Left cardiac atrium (tissue), 4 donors: ENCODE data around the gene B3GAT1. TPM values are rescaled to one million over a fixed set of nuclear protein-coding genes. Genes with fewer than 3 reads are reported as not detected.

ENCODE experiments used
- ATAC-seq, 2 donors: fragments of 200-7000 bp; cut with Tn5 transposase; one replicate each; pipeline ENCODE4 v1.9.1; 2020; ENCODE audit warnings: mild to moderate bottlenecking in 2 of 2, moderate library complexity in 2 of 2
- DNase-seq: peaks from one replicate; pipeline ENCODE4 v3.0.0-alpha.2; 2020
- intact Hi-C, 2 donors: fragments of 100-400 bp; cut with DNase I; formaldehyde crosslinking; loops; one replicate each; pipeline versions ENCODE4 v1.14.1 to v1.15.1; 2022 to 2023
- total RNA-seq, 2 donors: library from RNA; stranded (reverse); fragmentation: NEBNext Ultra II Directional; extraction: Animal tissue kit (Norgen Biotek cat#: 25700); gene quantifications; one replicate each; pipeline ENCODE4 v1.2.1, GENCODE V29; 2021
- donor health status: DM: no; HTN: yes; CAD: no.
- donor health status: DM: no; HTN: yes; CAD: no; lungs with severe emphysema.
- donor health status: DM: yes; HTN: yes; CAD: no.
- donor health status: Dilated cardiomyopathy.

Gene B3GAT1
- total RNA-seq, 2 donors from 2014 or later, result 0.08 to 0.35 TPM

DNA sequence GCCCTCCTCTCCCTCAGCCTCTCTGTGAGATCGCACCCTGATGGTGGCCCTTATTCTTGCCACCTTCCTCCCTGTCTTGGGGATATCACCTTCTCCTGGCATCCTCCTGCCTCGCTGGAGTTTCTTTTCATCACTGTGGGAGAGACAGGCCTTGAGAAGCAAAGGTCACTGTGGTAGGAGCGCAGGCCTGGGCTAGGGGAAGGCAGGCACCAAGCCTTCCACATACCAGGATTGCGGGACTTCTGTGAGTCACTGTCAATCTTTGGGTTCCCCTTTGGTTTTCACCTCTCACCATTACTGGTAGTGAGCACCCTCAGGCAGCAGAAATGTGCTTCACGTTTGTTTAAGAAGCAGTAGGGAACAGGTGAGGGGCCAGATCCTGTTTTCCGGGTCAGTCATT lies 31.2 kb upstream of the B3GAT1 start:
- DNase-seq (no peak), ATAC-seq (no peak)
- intact Hi-C loops, result no loop called here

DNA sequence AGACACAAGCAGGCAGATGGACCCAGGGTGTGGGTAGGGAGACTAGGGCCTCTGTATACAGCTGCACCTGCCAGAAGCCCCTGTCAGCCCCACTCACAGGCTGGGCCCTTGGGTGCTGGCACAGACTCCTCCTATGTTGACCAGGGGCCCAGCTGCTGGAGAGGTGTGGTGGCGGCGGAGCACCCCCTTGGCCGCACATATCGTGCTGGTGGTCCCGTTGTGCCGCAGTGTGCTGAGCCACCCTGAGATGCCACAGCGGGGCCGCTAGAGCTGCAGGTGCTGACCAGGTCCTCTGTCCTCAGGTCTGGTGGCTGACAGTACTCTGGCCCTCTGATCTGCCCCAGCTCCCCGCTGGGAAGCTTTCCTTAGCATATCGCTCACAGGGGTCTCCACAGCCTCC lies 30.2 kb upstream of the B3GAT1 start:
- intact Hi-C loops, result no loop called here
- no peak for DNase-seq
- ATAC-seq, result no peak

DNA sequence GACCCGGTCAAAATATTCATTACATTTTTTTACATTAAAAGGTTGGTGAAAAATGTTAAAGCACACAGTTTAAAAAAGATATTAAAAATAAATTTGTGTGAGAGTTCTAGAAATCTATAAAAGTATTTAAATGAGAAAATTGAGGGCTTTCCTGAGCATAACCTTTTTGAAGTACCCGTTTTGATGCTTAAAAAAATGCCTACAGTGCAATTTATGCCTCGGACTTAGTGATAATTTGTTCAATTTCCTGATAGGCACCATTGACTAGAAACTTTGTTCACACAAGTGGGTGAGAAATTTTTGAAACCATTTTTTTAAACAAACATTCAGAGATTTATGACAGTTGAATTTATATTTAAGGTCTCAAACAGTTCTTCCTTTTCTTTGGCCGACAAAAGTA lies 29.7 kb upstream of the B3GAT1 start:
- intact Hi-C loops, result no loop called here
- no peak for DNase-seq
- ATAC-seq, result no peak

DNA sequence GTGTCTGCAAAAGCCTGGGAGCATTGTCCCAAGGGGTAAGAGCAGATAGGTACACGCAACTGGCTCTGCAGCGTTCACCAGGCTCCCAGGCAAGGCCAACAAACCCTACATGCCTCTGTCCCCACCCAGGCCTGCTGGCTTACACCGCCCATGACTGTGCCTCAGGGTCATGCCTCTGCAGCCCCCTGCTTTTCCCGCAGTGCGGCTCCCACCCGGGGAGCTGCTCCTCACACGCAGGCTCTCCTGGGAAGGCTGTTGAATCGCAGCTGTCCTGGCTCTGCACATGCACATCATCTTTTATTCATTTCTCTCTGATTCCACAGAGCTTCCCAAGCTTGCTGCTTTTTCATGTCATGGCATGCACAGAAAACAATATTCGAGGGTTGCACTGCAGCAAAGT lies 29.2 kb upstream of the B3GAT1 start:
- DNase-seq, result no peak
- intact Hi-C loops, result no loop called here
- ATAC-seq, result no peak

DNA sequence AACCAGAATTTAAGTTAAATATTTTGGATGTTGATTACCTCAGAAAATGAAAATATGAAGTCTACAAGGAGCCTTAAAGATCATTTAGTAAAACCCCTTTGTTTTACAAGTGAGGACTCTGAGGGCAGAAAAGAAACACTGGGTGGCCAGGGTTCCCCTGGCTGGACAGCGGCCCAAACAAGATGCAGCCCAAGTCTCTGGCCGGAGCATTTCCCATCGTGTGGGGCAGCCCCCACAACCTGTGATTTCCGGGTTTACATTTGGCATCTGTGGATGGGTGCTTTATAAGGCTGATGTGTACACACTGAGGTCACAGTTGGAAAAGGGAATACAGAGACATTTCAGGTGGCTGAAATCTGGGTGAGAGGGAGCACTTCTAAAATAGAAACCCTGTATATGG lies 28.8 kb upstream of the B3GAT1 start:
- ATAC-seq (no peak), DNase-seq (no peak)
- intact Hi-C loops, result no loop called here

DNA sequence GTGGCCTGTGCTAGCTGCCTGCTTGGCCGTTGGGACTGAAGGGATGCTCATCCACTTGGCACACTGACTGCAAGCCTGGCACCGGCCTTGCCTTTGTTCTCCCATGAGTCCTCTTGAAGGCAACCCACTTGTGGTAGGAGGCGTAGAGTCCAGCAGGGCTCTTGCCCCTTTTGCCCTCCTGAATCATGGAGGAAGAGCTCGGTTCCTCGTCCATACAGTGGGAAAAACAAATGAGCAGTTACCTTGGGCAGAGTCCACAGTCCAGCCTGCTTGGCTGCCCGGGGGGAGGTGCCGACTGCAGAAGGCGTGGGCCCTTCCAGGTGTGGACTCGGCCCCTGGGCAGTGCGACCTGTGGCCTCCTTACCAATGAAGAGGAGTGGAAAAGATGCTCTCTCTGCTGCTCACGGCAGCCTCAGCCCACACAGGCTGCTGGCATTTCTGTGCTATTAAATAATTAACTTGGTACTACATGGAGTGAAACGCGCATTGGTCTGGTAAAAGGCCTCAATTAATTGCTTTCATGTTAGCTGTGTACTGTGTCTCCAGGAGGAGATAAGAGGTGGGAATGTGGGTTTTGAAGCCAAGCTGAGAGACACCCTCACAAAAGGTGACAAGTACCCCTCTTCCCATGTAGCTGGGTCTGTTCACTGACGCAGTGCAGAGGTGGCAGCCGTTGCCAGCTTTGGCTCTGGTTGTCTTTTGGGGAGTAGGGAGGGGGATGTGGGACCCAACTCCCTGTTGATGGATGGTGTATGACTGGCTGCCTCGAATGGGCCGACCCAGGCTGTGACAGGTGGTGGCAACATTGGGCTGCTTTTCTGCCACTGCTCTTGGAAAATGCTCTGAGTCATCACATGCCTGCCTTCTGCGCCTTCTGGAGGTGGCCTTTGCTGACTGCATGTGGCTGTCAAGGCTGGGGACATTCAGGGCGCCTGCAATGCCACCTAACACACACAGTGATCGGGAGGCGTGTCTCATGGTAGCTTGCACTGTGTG lies 26.8 kb upstream of the B3GAT1 start:
- DNase-seq (no peak), ATAC-seq (no peak)
- intact Hi-C loops, result no loop called here

DNA sequence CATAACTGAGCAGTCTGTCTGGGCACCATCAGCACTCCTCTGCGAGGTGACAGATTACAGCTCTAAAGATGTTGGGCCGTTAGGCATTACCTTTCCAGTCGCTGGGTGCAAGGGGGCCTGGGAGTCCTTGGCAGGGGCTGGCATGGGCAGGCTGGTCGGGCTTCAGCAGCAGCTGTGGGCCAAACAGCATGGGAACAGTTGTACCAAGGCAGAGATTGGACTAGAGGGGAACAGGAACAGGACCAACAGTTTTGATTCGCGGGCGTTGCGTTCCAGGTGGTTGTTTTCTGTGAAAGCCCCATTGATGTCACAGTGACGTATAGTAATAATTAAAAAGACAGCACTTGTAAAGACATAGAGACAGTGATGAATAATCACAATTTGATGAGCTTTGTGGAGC lies 25.8 kb upstream of the B3GAT1 start:
- no peak for ATAC-seq
- DNase-seq, result no peak
- intact Hi-C loops, result no loop called here

DNA sequence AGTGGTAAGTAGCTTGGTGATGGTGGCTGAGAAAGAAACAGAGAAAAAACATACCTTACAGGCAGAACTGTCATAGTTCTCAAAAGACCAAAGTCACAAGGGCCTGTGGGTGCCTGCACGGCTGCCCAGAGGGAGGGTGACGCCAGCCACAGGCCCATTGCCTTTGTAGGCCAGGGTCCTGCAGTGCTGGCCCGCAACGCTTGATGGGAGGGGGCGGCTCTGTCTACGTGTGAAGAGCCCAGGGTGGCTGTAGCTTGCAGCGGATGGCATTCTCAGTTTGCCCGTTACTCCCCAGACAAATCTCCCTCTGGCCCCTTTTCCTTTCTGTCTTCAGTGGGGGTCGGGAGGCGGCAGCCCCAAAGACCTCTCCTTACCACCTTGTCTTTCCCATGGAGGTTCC lies 24.7 kb upstream of the B3GAT1 start:
- no peak for ATAC-seq
- intact Hi-C loops, result no loop called here
- DNase-seq, result no peak

DNA sequence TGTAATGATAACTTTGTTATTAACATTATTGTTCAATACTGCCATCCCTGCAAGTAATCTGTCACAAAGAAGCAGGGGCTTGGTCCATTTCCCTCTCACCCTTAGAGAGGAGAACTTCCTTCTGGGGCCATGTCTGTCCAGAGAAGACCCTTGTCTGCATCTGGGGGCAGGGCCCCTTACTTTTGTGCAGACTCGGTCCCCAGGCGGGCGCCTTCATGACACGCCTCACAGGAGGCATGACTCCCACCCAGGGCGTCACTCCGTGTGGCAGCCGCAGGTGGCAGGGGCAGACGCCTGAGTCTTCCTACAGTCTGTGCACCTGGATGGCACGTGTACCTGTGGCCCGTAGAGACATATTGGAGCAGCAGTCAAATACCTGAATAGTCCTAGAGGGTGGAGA lies 21.8 kb upstream of the B3GAT1 start:
- intact Hi-C loops, result no loop called here
- DNase-seq (no peak), ATAC-seq (no peak)

DNA sequence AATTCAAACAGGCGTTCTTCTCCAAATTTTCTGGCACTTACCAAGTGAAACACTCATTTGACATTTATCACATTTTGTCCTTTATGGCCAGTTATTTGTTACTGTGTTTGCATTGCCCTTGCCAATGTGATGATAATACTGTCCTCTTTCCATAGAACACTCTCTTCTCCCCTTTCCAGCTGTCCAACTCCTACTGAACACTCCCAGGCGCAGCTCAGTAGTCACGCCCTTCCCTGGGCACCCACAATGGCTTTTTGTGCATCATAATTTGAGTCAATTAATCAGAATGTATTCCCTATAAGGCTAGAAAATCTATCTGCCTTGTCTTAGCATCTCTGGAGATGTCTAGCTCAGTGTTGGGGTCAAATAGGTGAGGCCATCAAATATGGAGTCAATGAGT lies 21.2 kb upstream of the B3GAT1 start:
- intact Hi-C loops, result no loop called here
- ATAC-seq (no peak), DNase-seq (no peak)

DNA sequence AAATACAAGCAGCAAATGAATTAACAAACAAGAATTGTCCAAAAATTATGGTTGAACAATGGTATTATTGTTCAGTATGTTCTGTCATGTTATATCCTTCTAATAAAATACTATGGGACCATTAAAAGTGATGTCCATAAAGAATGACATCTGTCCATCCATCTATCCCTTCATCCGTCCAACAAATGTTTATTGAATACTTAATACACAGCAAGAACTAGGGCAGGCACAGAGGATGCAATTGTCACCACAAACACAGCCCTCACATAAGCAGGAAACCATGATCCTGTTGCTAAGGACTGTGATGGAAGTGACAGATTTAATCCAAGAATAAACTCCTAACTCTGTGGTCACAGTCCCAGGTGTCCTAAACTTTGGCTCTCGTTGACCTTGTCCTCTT lies 20.7 kb upstream of the B3GAT1 start:
- no peak for DNase-seq
- intact Hi-C loops, result no loop called here
- no peak for ATAC-seq

DNA sequence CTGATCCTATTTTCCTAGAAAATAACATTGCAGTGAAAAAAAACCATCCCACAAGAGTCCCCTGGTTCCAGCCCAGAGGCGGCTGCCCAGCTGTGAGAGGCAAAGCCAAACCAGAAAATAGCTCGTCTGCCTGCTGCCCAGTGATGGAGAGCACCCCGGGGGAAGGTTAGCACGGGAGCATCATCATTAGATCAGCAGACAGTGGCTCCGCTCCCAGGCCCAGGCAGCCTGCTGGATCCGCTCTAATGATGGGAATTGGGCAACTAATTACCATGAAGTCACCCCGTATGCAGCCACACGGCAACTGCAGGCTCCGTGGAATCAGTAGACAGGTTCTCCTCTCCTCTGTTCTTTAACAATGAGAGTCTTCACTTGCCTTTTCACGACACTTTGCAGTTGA lies 17.1 kb upstream of the B3GAT1 start:
- DNase-seq, result no peak
- intact Hi-C loops, result no loop called here

DNA sequence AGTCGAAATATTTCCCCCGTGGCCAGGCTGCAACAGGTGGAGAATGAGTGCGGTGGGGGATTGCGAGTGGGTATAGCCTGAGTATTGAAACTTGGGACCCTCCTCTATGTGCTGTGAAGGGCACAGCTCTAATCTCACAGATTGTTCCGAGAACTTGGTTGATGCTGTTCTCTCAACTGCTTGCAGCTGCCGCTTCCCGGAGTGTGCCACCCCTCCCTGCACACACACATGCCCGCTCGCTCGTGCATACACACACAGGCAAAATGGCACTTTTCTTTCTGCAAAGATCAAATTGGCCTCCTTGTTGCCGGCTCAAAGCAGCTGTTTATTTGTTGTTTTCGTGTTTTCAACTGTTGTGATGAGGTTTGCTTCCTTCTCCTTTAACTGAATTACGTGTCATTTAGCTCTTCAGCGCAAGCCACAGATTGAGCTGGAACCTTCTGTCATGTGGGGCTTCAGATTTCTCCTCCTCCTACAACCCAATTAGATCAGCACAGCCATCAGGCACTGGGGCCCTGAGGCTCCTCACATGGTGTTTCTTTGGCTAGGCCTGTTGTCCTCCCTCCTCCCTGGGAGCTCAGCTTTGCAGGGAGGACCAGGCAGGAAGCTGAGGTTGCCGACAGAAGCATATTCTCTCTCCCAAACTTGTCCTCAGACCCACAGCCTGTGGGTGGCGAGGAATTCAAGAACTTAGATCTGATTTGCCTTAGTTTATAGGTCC lies 13.9 kb upstream of the B3GAT1 start:
- DNase-seq, result no peak
- no peak for ATAC-seq
- intact Hi-C loops, result no loop called here

More for the DNA sequence above, 17.1 kb upstream of the B3GAT1 start:
- ATAC-seq, result no peak

DNA sequence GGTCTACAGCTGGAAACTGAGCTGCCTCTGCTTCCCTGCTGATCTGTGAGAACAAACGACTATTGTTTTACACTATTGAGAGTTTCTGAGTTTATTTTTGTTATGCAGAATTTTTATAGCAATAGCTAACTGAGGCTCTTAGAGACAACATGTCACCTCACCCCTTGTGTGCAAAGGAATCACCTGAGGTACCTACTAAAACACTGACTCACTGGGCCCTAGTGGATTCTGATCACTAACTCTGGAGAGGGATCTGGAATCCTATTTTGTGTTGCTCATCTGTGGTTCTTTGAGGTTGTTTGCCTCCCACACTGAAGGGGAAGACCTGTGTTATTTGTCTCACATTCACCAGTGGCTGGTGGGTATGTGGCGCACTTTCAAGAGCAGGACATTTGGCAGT lies 13.4 kb upstream of the B3GAT1 start:
- intact Hi-C loops, result no loop called here
- DNase-seq (no peak), ATAC-seq (no peak)

DNA sequence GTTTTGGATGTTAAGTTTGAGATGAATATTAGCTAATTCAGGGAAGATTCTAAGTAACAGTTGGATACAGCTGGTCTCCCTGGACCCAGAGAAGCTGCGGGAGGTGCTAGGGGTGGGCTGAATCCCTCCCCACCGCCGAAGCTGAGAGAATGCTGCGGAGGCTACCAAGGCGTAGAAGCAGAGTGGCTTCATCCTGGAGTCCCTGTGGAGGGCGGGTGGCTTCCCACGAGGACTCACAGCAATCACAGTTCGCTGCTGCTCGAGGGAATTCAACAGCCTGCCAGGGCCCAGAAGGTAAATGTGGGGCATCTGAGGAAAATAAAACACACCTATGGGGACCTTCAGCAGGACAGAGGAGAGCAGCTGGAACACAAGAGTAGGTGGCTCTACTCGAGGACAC lies 11.1 kb upstream of the B3GAT1 start:
- intact Hi-C loops, result no loop called here
- DNase-seq (no peak), ATAC-seq (no peak)

DNA sequence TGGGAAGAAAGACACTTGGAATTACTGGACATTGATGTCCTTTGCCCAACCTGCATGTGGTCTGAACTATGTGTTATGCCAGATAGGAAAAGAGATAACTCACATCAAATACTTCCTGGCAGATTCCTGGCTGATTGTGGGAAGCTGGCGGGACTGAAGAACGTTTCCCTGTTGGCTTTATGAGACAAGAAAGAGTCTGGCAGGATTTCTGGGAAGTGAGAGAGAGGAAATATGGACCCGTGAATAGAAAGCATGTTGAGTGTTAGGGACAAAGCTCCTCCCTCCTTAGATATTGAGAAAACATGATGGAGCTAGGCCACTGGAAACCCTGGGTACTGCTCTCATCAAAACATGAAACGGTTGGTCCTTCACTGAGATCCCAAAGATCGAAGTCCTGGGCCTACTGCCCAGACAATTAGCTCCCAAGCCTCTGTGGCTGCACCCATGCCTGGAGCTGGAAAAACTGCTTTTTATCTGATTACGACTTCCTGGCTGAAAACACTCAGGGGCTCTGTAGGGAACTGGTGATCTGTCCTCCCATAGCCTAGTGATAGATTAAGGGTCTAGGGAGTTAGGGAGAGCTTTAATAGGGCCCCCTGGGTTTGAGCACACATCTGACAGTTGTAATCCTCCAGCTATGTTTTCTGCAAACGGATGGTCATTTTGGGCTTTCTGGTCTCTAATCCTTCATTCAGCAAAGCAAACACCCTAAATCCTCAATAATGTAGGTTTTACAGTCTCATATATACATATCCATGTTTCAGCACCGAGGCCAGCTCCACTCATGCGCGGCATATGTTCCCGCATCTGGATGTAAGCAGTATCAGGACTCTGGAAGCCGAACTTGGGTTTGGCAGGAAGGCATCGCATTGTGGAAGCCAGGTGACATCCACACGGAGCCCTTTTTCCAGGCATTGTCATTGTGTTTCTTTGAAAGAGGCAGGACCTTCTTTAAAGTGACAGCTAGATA lies 6.1 kb upstream of the B3GAT1 start:
- ATAC-seq, result no peak
- intact Hi-C loops, result no loop called here
- DNase-seq, result no peak

DNA sequence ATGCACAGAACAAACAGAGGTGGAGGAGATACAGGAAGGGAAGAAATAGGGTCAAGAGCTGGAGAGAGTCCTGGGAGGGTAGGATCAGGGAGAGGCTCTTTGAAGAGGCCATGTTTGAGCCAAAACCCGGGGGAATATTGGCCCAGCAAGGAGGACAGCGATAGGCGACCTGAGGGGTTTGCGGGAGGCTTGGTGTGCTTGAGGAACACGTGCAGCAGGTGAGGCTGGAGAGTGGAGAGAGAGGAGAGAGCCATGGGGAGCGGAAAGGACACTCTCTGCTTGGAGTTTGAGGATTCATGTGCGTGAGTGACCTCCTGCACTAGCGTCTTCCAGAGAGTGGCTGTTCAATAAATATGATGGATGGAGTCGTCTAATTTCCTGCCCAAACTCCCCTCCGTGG lies 4.7 kb upstream of the B3GAT1 start:
- ATAC-seq, result no peak
- DNase-seq, result no peak
- intact Hi-C loops, result no loop called here

DNA sequence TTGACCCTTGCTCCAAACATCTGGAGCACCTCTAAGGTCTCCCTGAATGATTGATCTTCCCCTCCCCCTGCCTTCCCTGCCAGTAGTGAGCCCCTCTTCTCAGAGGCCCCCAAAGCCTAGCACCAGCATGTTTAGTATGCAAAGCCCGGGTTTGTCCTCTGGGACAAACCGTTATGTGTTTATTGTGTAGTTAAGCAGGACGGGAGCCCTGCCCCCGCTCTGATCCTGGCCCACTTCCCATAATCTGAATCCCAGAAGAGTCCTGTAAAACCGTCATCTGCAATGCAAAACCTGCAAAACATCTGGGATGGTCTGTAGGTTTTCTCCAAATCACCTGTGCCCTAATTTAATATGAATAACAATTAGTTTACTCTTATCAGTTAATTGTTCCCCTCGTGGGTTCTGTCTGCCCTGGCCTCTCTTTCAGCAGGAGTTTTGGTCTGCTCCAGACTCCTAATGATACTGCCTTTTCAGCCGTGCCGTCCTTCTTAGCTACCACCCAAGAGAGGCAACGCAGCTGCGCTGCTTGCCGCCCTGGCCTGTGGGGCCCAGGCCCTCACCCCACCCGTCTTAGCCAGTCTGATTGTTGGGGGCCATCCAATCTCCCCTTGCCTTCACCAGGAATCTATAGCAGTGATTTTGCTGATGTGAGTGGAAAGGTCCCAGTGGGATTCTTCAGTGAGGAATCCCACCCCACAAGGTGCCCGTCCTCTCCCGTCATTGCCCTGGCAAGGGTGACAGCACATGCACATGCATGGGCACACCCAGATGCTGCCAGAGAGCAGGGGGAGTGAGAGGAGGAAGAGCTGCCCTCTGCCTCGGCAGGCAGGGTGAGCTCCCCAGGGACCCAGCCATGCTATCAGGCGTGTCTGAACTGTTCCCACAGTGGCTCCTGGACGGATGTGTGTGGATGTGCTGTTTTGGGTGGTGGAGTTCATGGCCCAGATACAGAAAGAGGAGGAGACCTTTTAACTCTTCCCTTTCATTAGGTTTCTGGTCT lies 3.0 kb upstream of the B3GAT1 start:
- ATAC-seq (no peak), DNase-seq (no peak)
- intact Hi-C loops, result no loop called here
